GM12875 (cell line): ENCODE data around the gene LCE1E.

Experiments
- H3K4me3 ChIP-seq: one replicate; pipeline ENCODE4 v1.5.1; 2011; ENCODE audit warnings: low read depth, low read length, control low read depth
- TF ChIP-seq, protein P1 (sequence below): IDR thresholded peaks from 2 replicates; pipeline ENCODE4 v1.5.1; 2011; ENCODE audit warnings: low read depth, mild to moderate bottlenecking, control low read depth, inconsistent platforms, low read length, moderate library complexity, borderline replicate concordance; ENCODE audit not compliant: insufficient read depth

Gene LCE1E

DNA sequence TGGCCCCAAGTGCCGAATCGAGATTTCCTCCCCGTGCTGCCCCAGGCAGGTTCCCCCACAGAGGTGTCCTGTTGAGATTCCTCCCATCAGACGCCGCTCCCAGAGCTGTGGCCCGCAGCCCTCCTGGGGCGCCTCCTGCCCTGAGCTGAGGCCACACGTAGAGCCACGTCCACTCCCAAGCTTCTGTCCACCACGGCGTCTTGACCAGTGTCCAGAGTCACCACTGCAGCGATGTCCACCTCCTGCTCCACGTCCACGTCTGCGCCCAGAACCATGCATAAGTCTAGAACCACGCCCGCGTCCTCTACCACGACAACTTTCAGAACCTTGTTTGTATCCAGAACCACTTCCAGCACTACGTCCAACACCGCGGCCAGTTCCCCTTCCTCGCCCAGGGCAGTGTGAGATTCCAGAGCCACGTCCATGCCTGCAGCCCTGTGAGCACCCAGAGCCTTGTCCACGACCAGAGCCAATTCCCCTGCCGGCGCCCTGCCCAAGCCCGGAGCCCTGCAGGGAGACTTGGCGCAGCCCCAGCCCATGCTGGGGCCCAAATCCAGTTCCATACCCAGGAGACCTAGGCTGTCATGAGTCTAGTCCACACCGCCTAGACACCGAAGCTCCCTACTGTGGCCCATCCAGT, 25.4 kb upstream of the LCE1E start:
- TF ChIP-seq, protein P1, sequence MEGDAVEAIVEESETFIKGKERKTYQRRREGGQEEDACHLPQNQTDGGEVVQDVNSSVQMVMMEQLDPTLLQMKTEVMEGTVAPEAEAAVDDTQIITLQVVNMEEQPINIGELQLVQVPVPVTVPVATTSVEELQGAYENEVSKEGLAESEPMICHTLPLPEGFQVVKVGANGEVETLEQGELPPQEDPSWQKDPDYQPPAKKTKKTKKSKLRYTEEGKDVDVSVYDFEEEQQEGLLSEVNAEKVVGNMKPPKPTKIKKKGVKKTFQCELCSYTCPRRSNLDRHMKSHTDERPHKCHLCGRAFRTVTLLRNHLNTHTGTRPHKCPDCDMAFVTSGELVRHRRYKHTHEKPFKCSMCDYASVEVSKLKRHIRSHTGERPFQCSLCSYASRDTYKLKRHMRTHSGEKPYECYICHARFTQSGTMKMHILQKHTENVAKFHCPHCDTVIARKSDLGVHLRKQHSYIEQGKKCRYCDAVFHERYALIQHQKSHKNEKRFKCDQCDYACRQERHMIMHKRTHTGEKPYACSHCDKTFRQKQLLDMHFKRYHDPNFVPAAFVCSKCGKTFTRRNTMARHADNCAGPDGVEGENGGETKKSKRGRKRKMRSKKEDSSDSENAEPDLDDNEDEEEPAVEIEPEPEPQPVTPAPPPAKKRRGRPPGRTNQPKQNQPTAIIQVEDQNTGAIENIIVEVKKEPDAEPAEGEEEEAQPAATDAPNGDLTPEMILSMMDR = no peak
- no peak overlapping the region for H3K4me3 ChIP-seq

DNA sequence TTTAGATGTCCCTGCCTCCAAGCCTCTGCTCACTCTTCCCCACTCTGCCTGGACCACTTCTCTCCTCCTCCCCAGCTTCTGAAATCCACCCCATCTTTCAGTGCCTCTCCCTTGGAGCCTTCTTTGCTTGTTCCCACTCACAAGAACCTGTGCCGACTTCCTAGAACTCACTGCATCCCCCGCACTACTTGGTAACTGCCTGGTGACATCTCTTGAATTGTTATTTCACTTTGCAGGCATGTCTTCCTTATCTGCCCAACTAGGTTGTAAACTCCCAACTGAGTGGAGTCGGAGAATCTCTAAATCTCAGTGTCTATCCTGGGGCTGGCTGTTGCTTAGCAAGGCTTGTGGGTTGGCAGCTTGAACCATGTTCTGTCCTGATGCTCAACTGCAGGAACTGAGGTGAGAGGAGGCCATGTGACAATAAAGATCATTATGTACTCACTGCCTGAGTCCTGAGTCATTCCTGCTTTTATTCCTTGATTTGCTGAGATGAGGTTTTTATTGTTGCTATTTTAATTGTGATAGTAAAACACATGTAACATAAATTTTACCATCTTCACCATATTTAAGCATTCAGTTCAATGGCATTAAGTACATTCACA, 24.3 kb upstream of the LCE1E start:
- no peak overlapping the region for H3K4me3 ChIP-seq
- TF ChIP-seq, protein P1 = no peak

DNA sequence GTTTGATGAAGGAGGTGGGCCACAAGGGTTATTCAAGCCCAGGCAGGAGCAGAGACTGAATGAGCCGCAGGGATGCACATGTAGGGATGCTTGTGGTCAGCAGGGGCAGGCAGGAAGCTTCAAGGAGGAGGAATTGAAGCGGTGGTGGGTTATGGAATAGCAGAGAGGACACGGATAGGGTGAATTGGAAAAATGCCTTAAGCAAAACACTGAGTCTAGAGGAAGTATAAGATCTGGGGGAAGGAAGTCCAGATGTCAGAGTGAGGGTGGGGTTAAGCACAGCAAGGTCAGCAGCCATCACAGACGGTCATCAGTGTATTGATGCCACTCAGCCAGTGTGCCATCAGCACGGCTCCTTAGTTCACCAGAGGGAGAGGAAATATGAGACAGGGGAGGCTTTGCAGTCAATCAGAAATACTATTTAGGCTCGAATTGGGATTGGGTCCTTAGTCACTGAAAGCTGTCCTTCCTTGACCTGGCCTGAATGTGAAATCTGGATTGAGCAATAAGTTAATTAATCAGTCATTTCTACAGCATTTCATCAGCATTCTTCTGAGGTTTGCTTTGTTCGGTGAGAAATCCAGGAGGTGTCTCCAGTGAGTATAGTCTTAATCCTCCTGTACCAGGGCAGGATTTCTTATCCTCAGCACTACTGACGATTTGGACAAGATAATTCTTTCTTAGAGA, 17.1 kb upstream of the LCE1E start:
- H3K4me3 ChIP-seq = no peak overlapping the region
- TF ChIP-seq, protein P1 = no peak

DNA sequence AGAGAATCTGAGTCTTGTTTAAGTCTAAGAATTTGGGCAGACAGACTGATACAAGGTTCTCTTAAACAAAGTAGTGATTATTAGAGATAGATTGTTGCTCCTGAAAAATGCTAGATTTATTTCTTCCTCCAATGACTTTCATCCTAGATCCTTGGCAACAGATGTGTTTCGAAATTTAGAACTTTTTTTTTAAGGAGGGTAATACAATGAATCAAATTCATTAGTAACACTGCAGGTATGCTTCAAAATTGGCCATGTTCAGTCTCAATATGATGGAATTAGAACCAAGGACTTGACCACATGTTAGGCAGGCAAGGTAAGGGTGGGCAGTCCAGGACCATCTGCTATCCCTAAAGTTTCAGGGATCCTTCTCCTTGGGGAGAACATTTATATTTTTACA, 15.6 kb upstream of the LCE1E start:
- H3K4me3 ChIP-seq = no peak overlapping the region
- TF ChIP-seq, protein P1 = no peak

DNA sequence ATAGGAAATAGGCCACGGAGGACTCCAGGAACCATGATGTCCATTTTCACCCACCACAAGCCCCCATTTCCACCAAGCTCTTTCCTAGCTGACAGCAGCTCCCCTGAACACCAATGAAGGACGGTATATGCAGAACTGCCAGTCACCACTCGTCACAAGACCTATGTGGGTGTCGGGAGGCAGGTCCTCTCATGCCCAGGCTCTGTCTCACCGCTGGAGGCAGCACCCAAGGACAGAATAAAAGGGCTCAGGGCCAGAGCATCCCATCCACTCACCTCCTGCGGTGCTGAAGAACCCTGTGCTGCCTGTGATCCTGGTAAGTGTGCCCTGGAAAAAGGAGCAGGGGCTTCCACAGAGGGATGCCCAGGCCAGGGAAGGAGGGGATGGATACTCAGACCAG, 11.2 kb upstream of the LCE1E start, which contains the start of gene LCE1F:
Gene LCE1F (plus strand): TSS at position 266 of the 400 bp plus-strand sequence. CDS start 1,232 bp downstream, outside the sequence.
- H3K4me3 ChIP-seq = no peak within 1 kb of the TSS
- TF ChIP-seq, protein P1 = peak; percentile 14; the same call in 1 of the 2 replicates

DNA sequence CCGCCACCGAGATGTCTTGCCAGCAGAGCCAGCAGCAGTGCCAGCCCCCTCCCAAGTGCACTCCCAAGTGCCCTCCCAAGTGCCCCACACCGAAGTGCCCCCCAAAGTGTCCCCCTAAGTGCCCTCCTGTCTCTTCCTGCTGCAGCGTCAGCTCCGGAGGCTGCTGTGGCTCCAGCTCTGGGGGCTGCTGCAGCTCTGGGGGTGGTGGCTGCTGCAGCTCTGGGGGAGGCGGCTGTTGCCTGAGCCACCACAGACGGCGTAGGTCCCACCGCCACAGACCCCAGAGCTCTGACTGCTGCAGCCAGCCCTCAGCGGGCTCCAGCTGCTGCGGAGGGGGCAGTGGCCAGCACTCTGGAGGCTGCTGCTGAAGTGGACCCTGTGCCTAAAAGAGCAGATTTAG, 9.7 kb upstream of the LCE1E start:
- TF ChIP-seq, protein P1 = no peak
- H3K4me3 ChIP-seq = no peak overlapping the region

DNA sequence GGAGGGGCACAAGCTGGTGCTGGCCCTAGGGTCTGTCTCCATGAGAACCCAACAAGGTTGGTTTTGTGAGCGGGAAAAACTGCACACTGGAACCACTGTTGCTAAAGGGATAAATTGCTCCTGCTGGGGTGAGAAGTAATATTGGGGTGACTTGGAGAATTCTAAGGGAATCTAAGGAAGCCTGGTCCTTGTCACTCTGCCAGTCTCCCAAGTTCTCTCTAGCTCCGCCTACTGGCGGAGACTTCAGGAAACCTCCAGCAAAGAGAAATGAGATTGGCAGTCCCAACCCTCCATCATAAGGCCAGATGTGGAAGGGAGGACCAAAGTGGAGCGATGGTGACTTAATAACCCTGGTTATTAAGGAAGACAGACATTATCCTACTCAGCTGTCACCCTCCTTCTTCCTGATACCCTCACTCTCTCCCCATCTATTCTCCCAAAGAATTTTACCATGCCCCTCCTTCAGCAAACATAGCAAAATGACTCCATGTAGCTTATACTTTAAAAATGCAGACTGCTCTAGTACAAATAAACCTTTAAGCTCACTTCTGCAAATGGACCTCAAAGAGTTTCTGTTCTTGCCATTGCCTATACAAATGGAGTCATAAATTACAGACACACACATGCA, 8.4 kb upstream of the LCE1E start:
- no peak overlapping the region for H3K4me3 ChIP-seq
- TF ChIP-seq, protein P1 = peak; percentile 73
